H1 (cell line): ENCODE measurements around the gene UBIAD1. TPM values are rescaled to one million over a fixed set of nuclear protein-coding genes. Genes with fewer than 3 reads are reported as not detected.
"Not testable (repeated sequence)": the region's sequence is repeated elsewhere in the genome, so short reads cannot be mapped to it uniquely, and the experiment has no call there.

Source experiments
- CTCF ChIA-PET: fragments of 300-600 bp; sonication (Branson Sonifier 250); formaldehyde crosslinking; loops from one replicate; lab custom pipeline; 2021; ENCODE audit not compliant: partially characterized antibody; lab: Charles Lee
- POLR2A ChIA-PET: fragments of 300-600 bp; sonication (Branson Sonifier 250); formaldehyde crosslinking; loops from one replicate; lab custom pipeline; 2021; ENCODE audit warnings: inconsistent platforms; ENCODE audit not compliant: partially characterized antibody; lab: Charles Lee
- DNase-seq, 2 experiments: peaks; one replicate each; pipeline versions ENCODE4 v3.0.0 to v3.0.0-alpha.2; 2010 to 2022; ENCODE audit warnings: low spot score in 2 of 2, low read depth in 1 of 2, mixed read lengths in 1 of 2
- FAIRE-seq: peaks from 2 replicates; lab custom pipeline; 2011; peaks lifted over from hg19 to GRCh38; lab: Jason Lieb, UNC
- H2AFZ ChIP-seq: 2 replicates; pipeline ENCODE4 v1.8.1; 2012; ENCODE audit warnings: low read length, inconsistent platforms
- H2AK5ac ChIP-seq: 2 replicates; pipeline ENCODE4 v1.6.1; 2013; ENCODE audit warnings: low read depth, low read length
- H2BK120ac ChIP-seq: replicated peaks from 2 replicates; pipeline ENCODE3; 2013; ENCODE audit warnings: low read depth, low read length, inconsistent platforms
- H2BK12ac ChIP-seq: 2 replicates; pipeline ENCODE4 v1.6.1; 2013; ENCODE audit warnings: low read depth, low read length
- H2BK15ac ChIP-seq: 2 replicates; pipeline ENCODE4 v1.6.1; 2013; ENCODE audit warnings: low read length
- H2BK20ac ChIP-seq: 2 replicates; pipeline ENCODE4 v1.6.1; 2013; ENCODE audit warnings: low read length
- H2BK5ac ChIP-seq: 2 replicates; pipeline ENCODE4 v1.6.1; 2013; ENCODE audit warnings: low read depth, low read length
- H3K14ac ChIP-seq: 2 replicates; pipeline ENCODE4 v1.6.1; 2013; ENCODE audit warnings: inconsistent platforms; ENCODE audit not compliant: insufficient read length
- H3K18ac ChIP-seq: 2 replicates; pipeline ENCODE4 v1.6.1; 2013; ENCODE audit warnings: low read length; ENCODE audit errors: extremely low read depth
- H3K23ac ChIP-seq: 2 replicates; pipeline ENCODE4 v1.6.1; 2013; ENCODE audit warnings: inconsistent platforms; ENCODE audit not compliant: insufficient read length
- H3K23me2 ChIP-seq: 2 replicates; pipeline ENCODE4 v1.6.1; 2013; ENCODE audit warnings: low read depth, low read length
- H3K27ac ChIP-seq: 2 replicates; pipeline ENCODE4 v1.6.1; 2011; ENCODE audit warnings: low read depth, low read length, inconsistent platforms
- H3K27me3 ChIP-seq, 4 experiments: replicated peaks in 1 of 4; 1 replicate in 1 of 4; 2 replicates in 3 of 4; pipeline versions ENCODE4 v1.6.1 to v1.8.1; 2011 to 2013; ENCODE audit warnings: low read length in 3 of 4, mild to moderate bottlenecking in 3 of 4, inconsistent platforms in 2 of 4, mixed read lengths in 2 of 4, moderate library complexity in 1 of 4; ENCODE audit not compliant: control insufficient read depth in 3 of 4, insufficient read depth in 3 of 4; ENCODE audit errors: extremely low read depth in 1 of 4
- H3K36me3 ChIP-seq, 4 experiments: 2 replicates each; pipeline versions ENCODE4 v1.6.1 to v1.8.1; 2011 to 2013; ENCODE audit warnings: mild to moderate bottlenecking in 4 of 4, low read length in 3 of 4, moderate library complexity in 2 of 4, control low read depth in 1 of 4, inconsistent platforms in 1 of 4; ENCODE audit not compliant: insufficient read depth in 4 of 4, control insufficient read depth in 2 of 4
- H3K4ac ChIP-seq: replicated peaks from 2 replicates; pipeline ENCODE3; 2013; ENCODE audit warnings: low read length, low read depth, mixed read lengths, inconsistent platforms; ENCODE audit not compliant: insufficient read length
- H3K4me1 ChIP-seq, 4 experiments: replicated peaks in 1 of 4; 1 replicate in 1 of 4; 2 replicates in 3 of 4; pipeline versions ENCODE4 v1.6.1 to v1.8.1; 2011 to 2013; ENCODE audit warnings: low read length in 3 of 4, inconsistent platforms in 2 of 4, mixed read lengths in 1 of 4; ENCODE audit not compliant: insufficient read depth in 4 of 4, control insufficient read depth in 3 of 4
- H3K4me2 ChIP-seq, 2 experiments: 2 replicates each; pipeline versions ENCODE4 v1.6.1 to v1.8.1; 2011 to 2013; ENCODE audit warnings: low read depth in 2 of 2, low read length in 2 of 2, control low read depth in 1 of 2, inconsistent platforms in 1 of 2, mild to moderate bottlenecking in 1 of 2; ENCODE audit not compliant: insufficient read depth in 1 of 2
- H3K4me3 ChIP-seq, 4 experiments: fragments of 200-600, 300-600 bp in 1 of 4; sonication (generic), shearing (Covaris generic), sonication (Bioruptor Twin) in 1 of 4; 2 replicates each; pipeline versions ENCODE4 v1.5.1 to v1.8.1; 2011 to 2016; ENCODE audit warnings: low read length in 4 of 4, low read depth in 3 of 4, control low read depth in 2 of 4, inconsistent platforms in 2 of 4, mild to moderate bottlenecking in 2 of 4, mixed read lengths in 1 of 4, moderate library complexity in 1 of 4; ENCODE audit not compliant: insufficient read depth in 2 of 4; ENCODE audit errors: extremely low read depth in 1 of 4
- H3K56ac ChIP-seq: replicated peaks from 2 replicates; pipeline ENCODE3; 2013; ENCODE audit warnings: low read depth, mild to moderate bottlenecking, mixed read lengths, low read length, inconsistent platforms; ENCODE audit not compliant: insufficient read length
- H3K79me1 ChIP-seq: 2 replicates; pipeline ENCODE4 v1.6.1; 2013; ENCODE audit warnings: low read depth, low read length, control low read depth
- H3K79me2 ChIP-seq, 2 experiments: 2 replicates each; pipeline versions ENCODE4 v1.6.1 to v1.8.1; 2012 to 2013; ENCODE audit warnings: low read length in 2 of 2, mild to moderate bottlenecking in 2 of 2, inconsistent platforms in 1 of 2; ENCODE audit not compliant: insufficient read depth in 2 of 2, control insufficient read depth in 1 of 2
- H3K9ac ChIP-seq, 4 experiments: replicated peaks in 1 of 4; 1 replicate in 1 of 4; 2 replicates in 3 of 4; pipeline versions ENCODE4 v1.6.1 to v1.8.1; 2011 to 2013; ENCODE audit warnings: low read depth in 3 of 4, low read length in 3 of 4, control low read depth in 2 of 4, mild to moderate bottlenecking in 2 of 4, moderate library complexity in 2 of 4, inconsistent platforms in 1 of 4; ENCODE audit errors: extremely low read depth in 1 of 4
- H3K9me3 ChIP-seq, 2 experiments: 2 replicates each; pipeline versions ENCODE4 v1.6.1 to v1.8.1; 2012 to 2013; ENCODE audit warnings: mild to moderate bottlenecking in 2 of 2, moderate library complexity in 2 of 2, control low read depth in 1 of 2, inconsistent platforms in 1 of 2, low read depth in 1 of 2, low read length in 1 of 2, mixed read lengths in 1 of 2; ENCODE audit not compliant: insufficient read depth in 2 of 2
- H4K20me1 ChIP-seq, 2 experiments: replicated peaks in 1 of 2; 2 replicates each; pipeline versions ENCODE3 to v1.8.1; 2011 to 2013; ENCODE audit warnings: inconsistent platforms in 2 of 2, low read length in 2 of 2, mild to moderate bottlenecking in 1 of 2; ENCODE audit not compliant: insufficient read depth in 2 of 2, control insufficient read depth in 1 of 2
- H4K5ac ChIP-seq: 2 replicates; pipeline ENCODE4 v1.6.1; 2013; ENCODE audit warnings: low read length, low read depth, mixed read lengths, inconsistent platforms; ENCODE audit not compliant: insufficient read length
- H4K8ac ChIP-seq: 2 replicates; pipeline ENCODE4 v1.8.0; 2013; ENCODE audit warnings: mild to moderate bottlenecking, moderate library complexity, low read length, inconsistent platforms; ENCODE audit not compliant: insufficient read depth; ENCODE audit errors: extremely low read depth
- H4K91ac ChIP-seq: replicated peaks from 2 replicates; pipeline ENCODE3; 2013; ENCODE audit warnings: low read length, mixed read lengths, inconsistent platforms; ENCODE audit not compliant: insufficient read length
- WGBS, 2 experiments: shearing (Covaris generic) in 1 of 2; methylation state at CpG; one replicate each; pipeline versions ENCODE4 v1.1.6 to v1.1.7; 2013 to 2015; ENCODE audit warnings: low lambda C conversion rate in 2 of 2, mixed read lengths in 2 of 2, inconsistent platforms in 1 of 2, low coverage in 1 of 2, missing lambda C conversion rate in 1 of 2; ENCODE audit not compliant: insufficient replicate concordance in 2 of 2, insufficient coverage in 1 of 2, insufficient read length in 1 of 2; ENCODE audit errors: extremely low coverage in 1 of 2, missing lambda C conversion rate in 1 of 2; 5-methylcytosine and 5-hydroxymethylcytosine counted together
- polyA plus RNA-seq, 7 experiments: library from polyadenylated mRNA; depleted of rRNA in 3 of 7; stranded (reverse) in 5 of 7; unstranded in 2 of 7; fragments of >200 nt in 5 of 7; fragments of 200-250 nt in 2 of 7; gene quantifications; 1 replicate in 5 of 7; 2 replicates in 1 of 7; 4 replicates in 1 of 7; pipeline versions ENCODE4 v1.2.1 to v1.2.3, GENCODE V29; 2011 to 2013; ENCODE audit warnings: missing spikeins in 2 of 7, mixed read lengths in 2 of 7
- total RNA-seq: library from RNA; stranded (reverse); fragmentation: NEBNext Ultra II Directional; extraction: Animal tissue kit (Norgen Biotek cat#: 25700); gene quantifications from 2 replicates; pipeline ENCODE4 v1.2.1, GENCODE V29; 2021

Gene UBIAD1
- total and polyA plus RNA-seq, 2 of the 8 experiments (the other 6 are each of a cell fraction or from before 2014, with no cell fraction given), result 23.4 to 26.6 TPM

DNA sequence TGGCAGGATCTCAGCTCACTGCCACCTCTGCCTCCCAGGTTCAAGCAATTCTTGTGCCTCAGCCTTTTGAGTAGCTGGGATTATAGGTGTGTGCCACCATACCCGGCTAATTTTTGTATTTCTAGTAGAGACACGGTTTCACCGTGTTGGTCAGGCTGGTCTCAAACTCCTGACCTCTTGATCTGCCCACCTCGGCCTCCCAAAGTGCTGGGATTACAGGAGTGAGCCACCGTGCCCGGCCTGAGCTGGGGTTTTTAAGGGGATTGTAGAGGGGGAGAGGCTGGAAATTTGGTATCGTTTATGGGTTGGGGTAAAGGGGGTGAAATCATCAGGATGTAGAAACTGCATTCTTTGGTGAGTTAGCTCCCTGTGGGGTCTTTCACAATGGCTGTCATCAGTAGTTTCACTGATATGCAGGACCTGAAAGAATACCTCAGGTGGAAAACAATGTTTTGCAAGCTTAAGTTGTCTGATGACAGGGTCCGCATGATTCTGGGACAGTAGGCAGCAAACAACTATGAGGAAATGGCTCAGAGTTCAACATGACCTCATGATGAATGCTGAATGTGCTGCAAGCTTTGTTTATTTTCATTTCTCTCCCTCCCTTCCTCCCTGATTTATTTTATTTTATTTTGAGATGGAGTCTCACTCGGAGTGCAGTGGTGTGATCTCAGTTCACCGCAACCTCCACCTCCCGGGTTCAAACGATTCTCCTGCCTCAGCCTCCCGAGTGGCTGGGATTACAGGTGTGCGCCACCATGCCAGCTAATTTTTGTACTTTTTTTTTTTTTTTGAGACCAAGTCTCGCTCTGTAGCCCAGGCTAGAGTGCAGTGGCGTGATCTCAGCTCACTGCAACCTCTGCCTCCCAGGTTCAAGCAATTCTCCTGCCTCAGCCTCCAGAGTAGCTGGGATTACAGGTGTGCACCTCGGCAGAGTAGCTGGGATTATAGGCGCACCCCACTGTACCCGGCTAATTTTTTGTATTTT lies 5.4 kb upstream of the UBIAD1 start:
- not testable (repeated sequence) for H2BK12ac ChIP-seq, H3K9ac ChIP-seq, H3K36me3 ChIP-seq, DNase-seq, H3K27me3 ChIP-seq, H4K20me1 ChIP-seq, H2BK120ac ChIP-seq, FAIRE-seq, H3K27ac ChIP-seq, H3K9me3 ChIP-seq, H4K5ac ChIP-seq, H2AFZ ChIP-seq, H2AK5ac ChIP-seq, H4K8ac ChIP-seq, H3K79me2 ChIP-seq, H3K4me1 ChIP-seq, H3K23ac ChIP-seq, H3K4me3 ChIP-seq, H2BK15ac ChIP-seq, H2BK5ac ChIP-seq, H3K18ac ChIP-seq, H3K23me2 ChIP-seq, H4K91ac ChIP-seq, H3K79me1 ChIP-seq, H3K56ac ChIP-seq, H2BK20ac ChIP-seq, H3K4me2 ChIP-seq, H3K14ac ChIP-seq, H3K4ac ChIP-seq
- 85% methylated on average over 17 of the region's 19 CpGs; no CpG with 5 or more reads in 1 of the 2 experiments for WGBS, 2 experiments
- ChIA-PET CTCF (interaction anchor here (0.7 to 2.1 kb wide), 6 partner anchors 13 to 85 kb away, joined by 3 to 5 read pairs (median 5); no protein-coding TSS in a partner anchor), POLR2A (interaction anchor here (0.6 kb wide), 2 partner anchors 545 to 926 kb away, joined by 3 read pairs; no protein-coding TSS in a partner anchor)
